ENCODE results near the gene PARL.

The PARL gene

GRCh38 chr3:183824761-183825455 lies 59.8 kb downstream of the PARL start:
- no peak for TF ChIP-seq FOXP2 (optimal IDR thresholded peaks at IDR 0.05; ENCODE audit: borderline replicate concordance, extremely low read depth, extremely low read length, insufficient read depth)
- TF ChIP-seq, protein P1, sequence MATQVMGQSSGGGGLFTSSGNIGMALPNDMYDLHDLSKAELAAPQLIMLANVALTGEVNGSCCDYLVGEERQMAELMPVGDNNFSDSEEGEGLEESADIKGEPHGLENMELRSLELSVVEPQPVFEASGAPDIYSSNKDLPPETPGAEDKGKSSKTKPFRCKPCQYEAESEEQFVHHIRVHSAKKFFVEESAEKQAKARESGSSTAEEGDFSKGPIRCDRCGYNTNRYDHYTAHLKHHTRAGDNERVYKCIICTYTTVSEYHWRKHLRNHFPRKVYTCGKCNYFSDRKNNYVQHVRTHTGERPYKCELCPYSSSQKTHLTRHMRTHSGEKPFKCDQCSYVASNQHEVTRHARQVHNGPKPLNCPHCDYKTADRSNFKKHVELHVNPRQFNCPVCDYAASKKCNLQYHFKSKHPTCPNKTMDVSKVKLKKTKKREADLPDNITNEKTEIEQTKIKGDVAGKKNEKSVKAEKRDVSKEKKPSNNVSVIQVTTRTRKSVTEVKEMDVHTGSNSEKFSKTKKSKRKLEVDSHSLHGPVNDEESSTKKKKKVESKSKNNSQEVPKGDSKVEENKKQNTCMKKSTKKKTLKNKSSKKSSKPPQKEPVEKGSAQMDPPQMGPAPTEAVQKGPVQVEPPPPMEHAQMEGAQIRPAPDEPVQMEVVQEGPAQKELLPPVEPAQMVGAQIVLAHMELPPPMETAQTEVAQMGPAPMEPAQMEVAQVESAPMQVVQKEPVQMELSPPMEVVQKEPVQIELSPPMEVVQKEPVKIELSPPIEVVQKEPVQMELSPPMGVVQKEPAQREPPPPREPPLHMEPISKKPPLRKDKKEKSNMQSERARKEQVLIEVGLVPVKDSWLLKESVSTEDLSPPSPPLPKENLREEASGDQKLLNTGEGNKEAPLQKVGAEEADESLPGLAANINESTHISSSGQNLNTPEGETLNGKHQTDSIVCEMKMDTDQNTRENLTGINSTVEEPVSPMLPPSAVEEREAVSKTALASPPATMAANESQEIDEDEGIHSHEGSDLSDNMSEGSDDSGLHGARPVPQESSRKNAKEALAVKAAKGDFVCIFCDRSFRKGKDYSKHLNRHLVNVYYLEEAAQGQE (IDR thresholded peaks at IDR 0.05; ENCODE audit: insufficient read depth in 1 of 2, low read depth in 2 of 2, low read length in 2 of 2) = no peak
- no peak for TF ChIP-seq POLR2AphosphoS5 (IDR thresholded peaks at IDR 0.05; ENCODE audit: low read depth, low read length)
- no peak for TF ChIP-seq SIN3A (IDR thresholded peaks at IDR 0.05; ENCODE audit: borderline replicate concordance, insufficient read depth, low read length)
- TF ChIP-seq TAF1 (IDR thresholded peaks at IDR 0.05; ENCODE audit: borderline replicate concordance, insufficient read depth, low read length) = no peak

GRCh38 chr3:183823963-183824362 lies 60.7 kb downstream of the PARL start:
- TF ChIP-seq SIN3A (IDR thresholded peaks at IDR 0.05; ENCODE audit: borderline replicate concordance, insufficient read depth, low read length) (no peak), TAF1 (IDR thresholded peaks at IDR 0.05; ENCODE audit: borderline replicate concordance, insufficient read depth, low read length) (no peak), POLR2AphosphoS5 (IDR thresholded peaks at IDR 0.05; ENCODE audit: low read depth, low read length) (no peak), FOXP2 (optimal IDR thresholded peaks at IDR 0.05; ENCODE audit: borderline replicate concordance, extremely low read depth, extremely low read length, insufficient read depth) (no peak)
- TF ChIP-seq, protein P1 (IDR thresholded peaks at IDR 0.05; ENCODE audit: insufficient read depth in 1 of 2, low read depth in 2 of 2, low read length in 2 of 2) = no peak

DNA sequence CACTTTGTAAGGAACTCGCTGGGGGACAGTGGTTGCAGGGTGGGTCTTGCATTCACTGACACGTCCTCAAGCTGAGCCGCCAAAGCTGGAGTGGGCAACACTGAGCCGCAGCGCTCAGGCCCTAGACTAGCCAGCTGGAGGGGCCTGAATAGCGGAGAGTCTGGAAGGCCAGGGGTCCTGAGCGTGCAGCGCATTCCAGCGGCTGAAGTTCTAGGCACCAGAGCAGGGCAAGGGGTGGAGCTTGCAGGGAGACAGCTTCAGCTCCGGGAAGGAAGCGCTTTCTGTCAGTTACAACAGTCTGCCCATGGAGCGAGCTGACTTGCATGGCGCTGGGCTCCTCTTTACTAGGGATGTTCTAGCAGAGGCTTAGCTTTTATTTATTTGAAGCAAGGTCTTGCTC lies 62.0 kb downstream of the PARL start:
- no peak for TF ChIP-seq POLR2AphosphoS5 (IDR thresholded peaks at IDR 0.05; ENCODE audit: low read depth, low read length)
- no peak for TF ChIP-seq TAF1 (IDR thresholded peaks at IDR 0.05; ENCODE audit: borderline replicate concordance, insufficient read depth, low read length)
- TF ChIP-seq FOXP2 (optimal IDR thresholded peaks at IDR 0.05; ENCODE audit: borderline replicate concordance, extremely low read depth, extremely low read length, insufficient read depth) = no peak
- no peak for TF ChIP-seq SIN3A (IDR thresholded peaks at IDR 0.05; ENCODE audit: borderline replicate concordance, insufficient read depth, low read length)
- TF ChIP-seq, protein P1 (IDR thresholded peaks at IDR 0.05; ENCODE audit: insufficient read depth in 1 of 2, low read depth in 2 of 2, low read length in 2 of 2) = no peak

DNA sequence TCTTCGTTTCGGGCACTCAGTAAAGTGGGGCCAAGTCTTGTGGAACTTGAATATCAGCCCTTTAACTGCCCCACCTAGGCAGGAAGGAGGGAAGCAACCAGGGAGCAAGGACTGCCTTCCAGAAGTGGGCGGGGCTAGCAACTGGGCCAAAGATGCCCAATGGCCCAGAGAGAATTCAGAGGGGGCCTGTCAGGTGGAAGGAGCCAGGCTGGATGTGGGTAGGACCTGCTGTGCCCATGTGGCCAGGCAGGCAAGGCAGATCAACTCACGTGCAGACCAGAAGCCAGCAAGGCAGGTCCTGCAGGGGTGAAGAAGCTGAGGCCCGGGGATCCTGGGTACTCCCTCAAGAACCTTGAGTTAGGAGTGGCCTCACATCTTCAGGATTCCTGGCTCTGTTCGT lies 64.8 kb downstream of the PARL start:
- no peak for TF ChIP-seq SIN3A (IDR thresholded peaks at IDR 0.05; ENCODE audit: borderline replicate concordance, insufficient read depth, low read length)
- no peak for TF ChIP-seq FOXP2 (optimal IDR thresholded peaks at IDR 0.05; ENCODE audit: borderline replicate concordance, extremely low read depth, extremely low read length, insufficient read depth)
- TF ChIP-seq, protein P1 (IDR thresholded peaks at IDR 0.05; ENCODE audit: insufficient read depth in 1 of 2, low read depth in 2 of 2, low read length in 2 of 2) = no peak
- no peak for TF ChIP-seq POLR2AphosphoS5 (IDR thresholded peaks at IDR 0.05; ENCODE audit: low read depth, low read length)
- TF ChIP-seq TAF1 (IDR thresholded peaks at IDR 0.05; ENCODE audit: borderline replicate concordance, insufficient read depth, low read length) = no peak
